Muscle layer of duodenum (tissue), 2 donors: ENCODE results near the gene MAST4.
"Not testable (repeated sequence)": the region's sequence is repeated elsewhere in the genome, so short reads cannot be mapped to it uniquely, and the experiment has no call there.

ENCODE experiments used
- H3K27ac ChIP-seq: one replicate; pipeline ENCODE4 v1.7.0; 2013; ENCODE audit warnings: mild to moderate bottlenecking, low read length
- H3K27me3 ChIP-seq: one replicate; pipeline ENCODE4 v1.7.0; 2013; ENCODE audit warnings: low read depth, mild to moderate bottlenecking, control low read depth, low read length
- H3K36me3 ChIP-seq, 2 donors: one replicate each; pipeline ENCODE4 v1.7.0; 2013; ENCODE audit warnings: low read length in 2 of 2, control low read depth in 1 of 2, mild to moderate bottlenecking in 1 of 2; ENCODE audit not compliant: insufficient read depth in 2 of 2, control insufficient read depth in 1 of 2
- H3K4me1 ChIP-seq, 2 donors: one replicate each; pipeline ENCODE4 v1.7.0; 2013; ENCODE audit warnings: low read length in 2 of 2, mild to moderate bottlenecking in 2 of 2, control low read depth in 1 of 2, moderate library complexity in 1 of 2; ENCODE audit not compliant: insufficient read depth in 2 of 2, control insufficient read depth in 1 of 2
- H3K4me3 ChIP-seq, 2 donors: one replicate each; pipeline ENCODE4 v1.7.0; 2013; ENCODE audit warnings: low read length in 2 of 2, low read depth in 1 of 2, mild to moderate bottlenecking in 1 of 2
- H3K9me3 ChIP-seq, 2 donors: one replicate each; pipeline ENCODE4 v1.7.0; 2013; ENCODE audit warnings: low read length in 2 of 2, control low read depth in 1 of 2, mild to moderate bottlenecking in 1 of 2; ENCODE audit not compliant: control insufficient read depth in 1 of 2
- donor health status: healthy.

MAST4 gene

GRCh38 chr5:67127347-67127895 lies 531.2 kb downstream of the MAST4 start:
- H3K27me3 ChIP-seq, H3K36me3 ChIP-seq, H3K27ac ChIP-seq, H3K4me3 ChIP-seq, H3K9me3 ChIP-seq, H3K4me1 ChIP-seq: not testable (repeated sequence)

DNA sequence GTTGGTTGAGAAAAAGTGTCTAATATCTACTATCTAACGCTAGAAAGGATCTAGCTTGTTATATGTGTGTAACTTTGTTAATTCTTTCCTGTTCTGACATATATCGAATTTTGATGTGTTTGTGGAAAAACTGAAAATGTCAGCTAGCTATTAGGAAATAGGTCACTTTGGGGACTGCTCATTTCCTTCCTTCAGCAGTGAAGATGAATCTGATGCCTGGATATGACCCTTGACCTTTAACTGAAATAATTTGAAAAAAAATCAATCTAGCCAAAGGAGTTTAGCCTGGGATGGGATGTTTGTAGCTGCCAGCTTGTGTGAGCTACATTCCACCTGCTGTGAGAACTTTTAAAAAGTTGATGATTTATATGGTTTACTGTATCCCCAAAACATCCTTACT lies 533.6 kb downstream of the MAST4 start:
- Histone ChIP-seq H3K27ac (no peak overlapping the region), H3K27me3 (no peaks in the 10 kb centered on the region), H3K9me3 (no peaks in the 10 kb centered on the region), H3K4me1 (no peaks in the 10 kb centered on the region), H3K36me3 (peaks cover 4 to 12% of the 10 kb centered on the region in 2 donors), H3K4me3 (no peak overlapping the region)

GRCh38 chr5:67133217-67133616 lies 537.0 kb downstream of the MAST4 start:
- H3K4me3 ChIP-seq = no peak overlapping the region
- H3K27ac ChIP-seq = no peak overlapping the region
- H3K9me3 ChIP-seq = no peaks in the 10 kb centered on the region
- H3K36me3 ChIP-seq = peaks cover 4 to 36% of the 10 kb centered on the region in 2 donors
- no peaks in the 10 kb centered on the region for H3K4me1 ChIP-seq
- H3K27me3 ChIP-seq = no peaks in the 10 kb centered on the region

DNA sequence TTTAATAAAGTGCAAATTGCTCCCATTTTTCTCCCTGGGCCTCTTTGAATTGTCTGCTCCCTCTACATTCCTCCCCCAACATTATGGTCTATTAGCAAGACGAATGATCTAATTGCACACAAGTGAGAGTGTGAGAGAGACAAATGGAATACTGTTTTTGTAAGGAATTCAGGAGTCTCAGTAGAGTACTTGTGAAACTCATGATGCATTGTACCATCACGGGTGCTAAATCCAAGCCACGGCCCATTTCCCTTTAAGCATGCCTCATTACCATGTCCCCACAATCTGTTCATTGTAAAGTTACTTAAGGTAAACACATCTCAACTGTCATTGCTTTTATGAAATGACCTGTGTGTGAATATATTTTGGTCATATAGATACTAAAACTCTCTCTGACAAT lies 537.6 kb downstream of the MAST4 start:
- Histone ChIP-seq H3K4me3 (no peak overlapping the region), H3K36me3 (peaks cover under 1 to 37% of the 10 kb centered on the region in 2 donors), H3K27ac (no peak overlapping the region), H3K4me1 (no peaks in the 10 kb centered on the region), H3K27me3 (no peaks in the 10 kb centered on the region), H3K9me3 (no peaks in the 10 kb centered on the region)

- no peaks in the 10 kb centered on the region for H3K4me1 ChIP-seq
- H3K27me3 ChIP-seq = no peaks in the 10 kb centered on the region
- H3K27ac ChIP-seq = no peak overlapping the region
- no peak overlapping the region for H3K4me3 ChIP-seq
- no peaks in the 10 kb centered on the region for H3K9me3 ChIP-seq
- peaks cover 0 to 37% of the 10 kb centered on the region in 2 donors for H3K36me3 ChIP-seq
Observed at GRCh38 chr5:67135381-67135984, 539.3 kb downstream of the MAST4 start.

GRCh38 chr5:67139030-67139429 lies 542.8 kb downstream of the MAST4 start:
- Histone ChIP-seq H3K4me1 (no peaks in the 10 kb centered on the region), H3K27me3 (no peaks in the 10 kb centered on the region), H3K4me3 (no peak overlapping the region), H3K27ac (no peak overlapping the region), H3K9me3 (no peaks in the 10 kb centered on the region), H3K36me3 (peaks cover 14 to 46% of the 10 kb centered on the region in 2 donors)

- no peak overlapping the region for H3K27ac ChIP-seq
- no peaks in the 10 kb centered on the region for H3K9me3 ChIP-seq
- peaks cover 24 to 46% of the 10 kb centered on the region in 2 donors for H3K36me3 ChIP-seq
- H3K27me3 ChIP-seq = no peaks in the 10 kb centered on the region
- no peak overlapping the region for H3K4me3 ChIP-seq
- no peaks in the 10 kb centered on the region for H3K4me1 ChIP-seq
Observed at GRCh38 chr5:67140413-67140812, 544.2 kb downstream of the MAST4 start.

GRCh38 chr5:67141644-67142043 lies 545.5 kb downstream of the MAST4 start:
- H3K27me3 ChIP-seq = no peaks in the 10 kb centered on the region
- peaks cover 30 to 47% of the 10 kb centered on the region in 2 donors for H3K36me3 ChIP-seq
- H3K4me1 ChIP-seq = no peaks in the 10 kb centered on the region
- H3K9me3 ChIP-seq = no peaks in the 10 kb centered on the region
- no peak overlapping the region for H3K27ac ChIP-seq
- H3K4me3 ChIP-seq = no peak overlapping the region

GRCh38 chr5:67142816-67143215 lies 546.6 kb downstream of the MAST4 start:
- Histone ChIP-seq H3K4me1 (no peaks in the 10 kb centered on the region), H3K27me3 (no peaks in the 10 kb centered on the region), H3K4me3 (no peak overlapping the region), H3K9me3 (no peaks in the 10 kb centered on the region), H3K36me3 (peaks cover 30 to 36% of the 10 kb centered on the region in 2 donors), H3K27ac (no peak overlapping the region)

- H3K27ac ChIP-seq = no peak overlapping the region
- H3K27me3 ChIP-seq = no peaks in the 10 kb centered on the region
- H3K4me3 ChIP-seq = no peak overlapping the region
- H3K36me3 ChIP-seq = peaks cover 30 to 31% of the 10 kb centered on the region in 2 donors
- H3K4me1 ChIP-seq = no peaks in the 10 kb centered on the region
- no peaks in the 10 kb centered on the region for H3K9me3 ChIP-seq
Observed at GRCh38 chr5:67143549-67143948, 547.4 kb downstream of the MAST4 start.

GRCh38 chr5:67144183-67144639 lies 548.0 kb downstream of the MAST4 start:
- no peak overlapping the region for H3K4me3 ChIP-seq
- no peaks in the 10 kb centered on the region for H3K4me1 ChIP-seq
- no peak overlapping the region for H3K27ac ChIP-seq
- H3K9me3 ChIP-seq = no peaks in the 10 kb centered on the region
- no peaks in the 10 kb centered on the region for H3K27me3 ChIP-seq
- peaks cover 30 to 31% of the 10 kb centered on the region in 2 donors for H3K36me3 ChIP-seq

DNA sequence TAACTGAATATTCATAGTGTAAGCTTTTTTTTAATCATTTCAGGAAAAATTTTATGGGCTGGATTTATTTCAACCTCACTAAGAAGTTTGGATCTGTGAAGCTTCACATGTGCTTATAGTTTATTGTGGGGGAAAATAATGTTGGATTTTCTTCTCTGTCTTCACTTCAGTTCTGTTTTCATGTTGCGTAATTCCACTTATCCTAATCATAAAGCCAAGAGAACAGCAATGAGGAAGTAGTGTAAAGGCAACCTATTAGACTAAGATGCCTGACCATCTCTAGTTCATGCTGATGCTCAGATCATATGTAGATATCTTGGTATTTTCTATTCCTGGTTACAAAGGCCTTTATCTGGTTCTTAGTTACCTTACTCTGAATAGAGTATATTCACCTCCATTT lies 550.4 kb downstream of the MAST4 start:
- H3K27ac ChIP-seq = no peak overlapping the region
- H3K36me3 ChIP-seq = peaks cover 30 to 39% of the 10 kb centered on the region in 2 donors
- no peaks in the 10 kb centered on the region for H3K4me1 ChIP-seq
- H3K9me3 ChIP-seq = no peaks in the 10 kb centered on the region
- H3K4me3 ChIP-seq = no peak overlapping the region
- no peaks in the 10 kb centered on the region for H3K27me3 ChIP-seq
